ENCODE data around the gene IRF1. TPM values are rescaled to one million over a fixed set of nuclear protein-coding genes. Genes with fewer than 3 reads are reported as not detected.

The IRF1 gene
- total RNA-seq, 1 experiment from 2014 or later = 5.7 TPM

- Histone ChIP-seq H3K9me3 (ENCODE audit: low read depth, low read length, poor library complexity, severe bottlenecking) (no peaks in the 10 kb centered on the region), H3K4me1 (ENCODE audit: insufficient read depth, low read length, poor library complexity, severe bottlenecking) (no peaks in the 10 kb centered on the region), H3K27ac (ENCODE audit: low read depth, low read length, poor library complexity, severe bottlenecking) (no peak overlapping the region), H3K4me3 (ENCODE audit: low read depth, low read length, poor library complexity, severe bottlenecking) (no peak overlapping the region), H3K36me3 (ENCODE audit: insufficient read depth, low read length, poor library complexity, severe bottlenecking) (no peaks in the 10 kb centered on the region), H3K27me3 (replicated peaks; ENCODE audit: insufficient read depth, low read depth, low read length, poor library complexity) (no peaks in the 10 kb centered on the region)
- POLR2A ChIA-PET (ENCODE audit: low non-redundant PET) = no interaction called here
- CTCF ChIA-PET = interaction anchor here (1.0 to 2.2 kb wide), 4 partner anchors 115 to 263 kb away, joined by 6 to 11 read pairs (median 8); partner anchors contain the start of gene SLC22A4
- TF ChIP-seq EZH2 (IDR thresholded peaks at IDR 0.05; ENCODE audit: borderline replicate concordance, low read depth, low read length, poor library complexity, severe bottlenecking) = no peak
- TF ChIP-seq, protein P1, sequence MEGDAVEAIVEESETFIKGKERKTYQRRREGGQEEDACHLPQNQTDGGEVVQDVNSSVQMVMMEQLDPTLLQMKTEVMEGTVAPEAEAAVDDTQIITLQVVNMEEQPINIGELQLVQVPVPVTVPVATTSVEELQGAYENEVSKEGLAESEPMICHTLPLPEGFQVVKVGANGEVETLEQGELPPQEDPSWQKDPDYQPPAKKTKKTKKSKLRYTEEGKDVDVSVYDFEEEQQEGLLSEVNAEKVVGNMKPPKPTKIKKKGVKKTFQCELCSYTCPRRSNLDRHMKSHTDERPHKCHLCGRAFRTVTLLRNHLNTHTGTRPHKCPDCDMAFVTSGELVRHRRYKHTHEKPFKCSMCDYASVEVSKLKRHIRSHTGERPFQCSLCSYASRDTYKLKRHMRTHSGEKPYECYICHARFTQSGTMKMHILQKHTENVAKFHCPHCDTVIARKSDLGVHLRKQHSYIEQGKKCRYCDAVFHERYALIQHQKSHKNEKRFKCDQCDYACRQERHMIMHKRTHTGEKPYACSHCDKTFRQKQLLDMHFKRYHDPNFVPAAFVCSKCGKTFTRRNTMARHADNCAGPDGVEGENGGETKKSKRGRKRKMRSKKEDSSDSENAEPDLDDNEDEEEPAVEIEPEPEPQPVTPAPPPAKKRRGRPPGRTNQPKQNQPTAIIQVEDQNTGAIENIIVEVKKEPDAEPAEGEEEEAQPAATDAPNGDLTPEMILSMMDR (conservative IDR thresholded peaks at IDR 0.05; ENCODE audit: low read depth, low read length) = no peak
- BruUV-seq (replicated peaks) = no TSS peak
- DNase-seq (ENCODE audit: low spot score) = no peak
- intact Hi-C loops (cut with micrococcal nuclease; ENCODE audit: unreplicated experiment) = loop anchor here (1.0 to 5.0 kb wide), 4 partner anchors 81 to 264 kb away; no protein-coding TSS in a partner anchor
Measured at GRCh38 chr5:132501629-132501956, 11.0 kb upstream of the IRF1 start.

- CTCF ChIA-PET = interaction anchor here (0.6 to 2.2 kb wide), 8 partner anchors 11 to 263 kb away, joined by 3 to 11 read pairs (median 6); partner anchors contain the start of genes IRF1 and SLC22A4
- Histone ChIP-seq H3K4me1 (ENCODE audit: insufficient read depth, low read length, poor library complexity, severe bottlenecking) (peaks cover 4% of the 10 kb centered on the region), H3K9me3 (ENCODE audit: low read depth, low read length, poor library complexity, severe bottlenecking) (no peaks in the 10 kb centered on the region), H3K27me3 (replicated peaks; ENCODE audit: insufficient read depth, low read depth, low read length, poor library complexity) (no peaks in the 10 kb centered on the region), H3K4me3 (ENCODE audit: low read depth, low read length, poor library complexity, severe bottlenecking) (no peak overlapping the region), H3K36me3 (ENCODE audit: insufficient read depth, low read length, poor library complexity, severe bottlenecking) (no peaks in the 10 kb centered on the region), H3K27ac (ENCODE audit: low read depth, low read length, poor library complexity, severe bottlenecking) (no peak overlapping the region)
- BruUV-seq (replicated peaks) = no TSS peak
- TF ChIP-seq EZH2 (IDR thresholded peaks at IDR 0.05; ENCODE audit: borderline replicate concordance, low read depth, low read length, poor library complexity, severe bottlenecking) = no peak
- TF ChIP-seq, protein P1 (conservative IDR thresholded peaks at IDR 0.05; ENCODE audit: low read depth, low read length) = peak; percentile 88
- POLR2A ChIA-PET (ENCODE audit: low non-redundant PET) = interaction anchor here (0.5 kb wide), 1 partner anchor 95 kb away, joined by 3 read pairs; no protein-coding TSS in a partner anchor
- DNase-seq (ENCODE audit: low spot score) = peak; percentile 75
- intact Hi-C loops (cut with micrococcal nuclease; ENCODE audit: unreplicated experiment) = loop anchor here (1.0 to 5.0 kb wide), 4 partner anchors 80 to 264 kb away; no protein-coding TSS in a partner anchor
Measured at GRCh38 chr5:132500931-132501628, 10.5 kb upstream of the IRF1 start.

DNA sequence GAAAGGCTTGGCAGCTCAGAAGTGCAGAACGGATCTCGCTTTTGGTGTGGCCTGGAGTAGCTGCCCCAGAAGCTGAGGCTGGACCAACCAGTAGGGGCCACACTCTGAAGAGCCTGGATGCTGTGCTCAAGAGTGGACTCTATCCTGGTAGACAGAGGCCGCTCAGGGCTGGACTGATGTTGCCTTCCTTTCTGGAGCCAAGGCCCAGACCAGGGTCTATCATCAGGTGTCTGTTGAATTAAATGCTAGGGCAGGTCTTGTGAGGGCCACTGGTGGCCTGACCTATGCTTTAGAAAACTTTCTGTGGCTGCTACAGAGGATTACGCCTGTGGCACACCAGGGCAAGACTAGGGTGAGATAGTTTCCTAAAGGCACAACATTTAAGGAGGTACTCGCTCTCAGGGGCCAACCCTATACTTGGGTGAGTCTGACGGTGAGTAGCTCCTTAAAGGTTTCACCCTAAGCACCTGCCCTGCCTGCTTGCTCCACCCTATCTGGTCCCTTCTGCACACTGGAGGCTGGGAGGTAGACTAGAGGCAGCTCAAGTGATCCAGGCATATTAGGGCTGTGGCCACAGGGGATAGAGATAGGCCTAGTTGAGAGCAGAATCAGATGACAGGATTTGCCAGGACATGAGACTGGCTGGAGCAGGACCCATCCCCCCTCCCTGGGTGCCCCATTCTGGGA, 9.8 kb upstream of the IRF1 start:
- Histone ChIP-seq H3K36me3 (ENCODE audit: insufficient read depth, low read length, poor library complexity, severe bottlenecking) (no peaks in the 10 kb centered on the region), H3K4me1 (ENCODE audit: insufficient read depth, low read length, poor library complexity, severe bottlenecking) (peaks cover 7% of the 10 kb centered on the region), H3K4me3 (ENCODE audit: low read depth, low read length, poor library complexity, severe bottlenecking) (no peak overlapping the region), H3K9me3 (ENCODE audit: low read depth, low read length, poor library complexity, severe bottlenecking) (no peaks in the 10 kb centered on the region), H3K27me3 (replicated peaks; ENCODE audit: insufficient read depth, low read depth, low read length, poor library complexity) (no peaks in the 10 kb centered on the region), H3K27ac (ENCODE audit: low read depth, low read length, poor library complexity, severe bottlenecking) (no peak overlapping the region)
- intact Hi-C loops (cut with micrococcal nuclease; ENCODE audit: unreplicated experiment) = loop anchor here (2.0 to 5.0 kb wide), 3 partner anchors 80 to 263 kb away; no protein-coding TSS in a partner anchor
- ChIA-PET CTCF (interaction anchor here (0.6 to 2.2 kb wide), 10 partner anchors 10 to 1521 kb away, joined by 3 to 11 read pairs (median 5); partner anchors contain the start of genes IRF1 and SLC22A4), POLR2A (ENCODE audit: low non-redundant PET) (interaction anchor here (0.5 to 0.6 kb wide), 2 partner anchors 96 to 228 kb away, joined by 3 to 5 read pairs; no protein-coding TSS in a partner anchor)
- BruUV-seq (replicated peaks) = no TSS peak
- DNase-seq (ENCODE audit: low spot score) = no peak
- TF ChIP-seq, protein P1 (conservative IDR thresholded peaks at IDR 0.05; ENCODE audit: low read depth, low read length) = no peak
- TF ChIP-seq EZH2 (IDR thresholded peaks at IDR 0.05; ENCODE audit: borderline replicate concordance, low read depth, low read length, poor library complexity, severe bottlenecking) = no peak

Data from A673 (cell line).